Endometrium (tissue), 2 donors: ENCODE results near the gene BUB1B.
A peak's percentile ranks its signal among the peaks of the same experiment; 100 is the strongest.
"Not testable (repeated sequence)": the region's sequence is repeated elsewhere in the genome, so short reads cannot be mapped to it uniquely, and the experiment has no call there.

Source experiments
- FAIRE-seq: peaks from 2 replicates; lab custom pipeline; 2012; peaks lifted over from hg19 to GRCh38; lab: Jason Lieb, UNC
- donor health status: control.
- donor health status: control.

The BUB1B gene

DNA sequence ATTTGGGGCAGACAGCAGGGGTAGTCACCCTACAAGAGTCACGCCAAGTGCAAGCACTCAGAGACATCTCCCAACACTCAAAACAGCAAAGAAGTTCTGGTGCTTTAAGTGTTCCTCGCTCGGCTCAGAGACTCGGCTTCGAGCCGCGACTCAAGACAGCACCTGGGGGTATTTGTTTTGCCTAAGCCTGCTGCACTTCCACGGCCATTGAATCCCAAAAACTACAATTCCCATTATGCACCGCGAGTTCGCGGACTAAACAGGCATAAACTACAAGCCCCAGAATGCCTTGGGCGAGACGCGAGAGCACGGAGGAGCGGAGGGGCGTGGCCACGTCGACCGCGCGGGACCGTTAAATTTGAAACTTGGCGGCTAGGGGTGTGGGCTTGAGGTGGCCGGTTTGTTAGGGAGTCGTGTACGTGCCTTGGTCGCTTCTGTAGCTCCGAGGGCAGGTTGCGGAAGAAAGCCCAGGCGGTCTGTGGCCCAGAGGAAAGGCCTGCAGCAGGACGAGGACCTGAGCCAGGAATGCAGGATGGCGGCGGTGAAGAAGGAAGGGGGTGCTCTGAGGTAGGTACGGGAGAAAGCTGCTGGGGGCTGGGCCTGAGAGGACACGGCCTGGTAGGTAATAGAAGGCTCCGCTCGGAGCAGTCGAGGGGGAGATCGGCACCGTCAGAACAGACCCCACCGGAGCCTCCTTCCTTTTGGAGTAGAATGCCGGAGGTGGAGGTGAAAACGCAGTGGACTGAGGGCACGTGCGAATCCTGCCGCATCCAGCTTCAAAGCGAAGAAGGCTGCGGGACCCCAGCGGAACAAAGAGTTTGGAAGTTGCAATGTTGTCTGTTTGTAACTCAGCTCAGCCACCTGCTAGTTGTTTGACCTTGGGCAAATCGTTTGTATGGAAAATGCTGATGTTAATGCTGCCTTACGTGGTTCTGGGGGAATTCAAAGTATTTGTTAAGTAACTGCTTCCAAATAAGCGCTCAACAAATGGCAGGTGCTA, at the start of gene BUB1B:
Gene BUB1B (plus strand): TSS at position 381 of the 1,000 bp plus-strand sequence. CDS start 152 bp downstream, at position 533.
- FAIRE-seq, result peak; percentile 85

GRCh38 chr15:40111888-40112287, 49.0 kb upstream of the BUB1B start:
- FAIRE-seq, result no peak

DNA sequence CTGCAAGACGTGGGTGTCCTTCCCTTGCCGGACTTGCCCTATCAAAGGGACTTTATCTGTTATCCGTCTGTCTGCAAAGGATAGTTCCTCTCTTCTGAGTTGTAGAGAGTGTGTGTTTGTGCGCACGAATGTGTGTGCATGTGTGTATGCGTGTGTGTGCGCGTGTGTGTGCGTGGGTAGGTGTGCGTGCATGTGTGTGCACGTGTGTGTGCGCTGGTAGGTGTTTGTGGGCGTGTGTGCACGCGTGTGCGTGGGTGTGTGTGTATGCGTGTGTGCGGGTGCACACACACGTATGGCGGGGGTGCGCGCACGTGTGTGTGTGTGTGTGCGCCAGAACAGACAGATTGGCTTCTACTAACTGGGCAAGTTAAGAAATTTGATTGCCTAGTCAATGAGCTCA, 48.1 kb upstream of the BUB1B start:
- FAIRE-seq, result no peak

DNA sequence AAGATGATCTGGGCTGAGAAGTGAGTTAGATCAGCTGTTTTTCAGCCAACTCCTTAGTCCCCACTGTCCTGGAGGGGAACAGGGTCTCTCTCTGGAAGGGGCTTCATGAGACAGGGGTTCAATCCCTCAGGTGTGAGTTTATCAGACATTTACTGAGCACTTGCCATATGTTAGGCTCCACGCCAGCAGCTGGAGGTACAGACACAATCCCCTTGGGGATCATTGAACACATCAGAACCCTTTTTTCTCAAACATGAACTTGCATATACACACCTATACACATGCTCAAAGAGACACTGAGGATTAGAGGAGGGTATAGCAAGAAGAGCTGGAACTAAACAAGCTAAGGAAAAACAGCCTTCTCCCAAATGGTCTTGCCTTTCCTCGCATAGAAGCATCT, 46.7 kb upstream of the BUB1B start:
- FAIRE-seq, result no peak

DNA sequence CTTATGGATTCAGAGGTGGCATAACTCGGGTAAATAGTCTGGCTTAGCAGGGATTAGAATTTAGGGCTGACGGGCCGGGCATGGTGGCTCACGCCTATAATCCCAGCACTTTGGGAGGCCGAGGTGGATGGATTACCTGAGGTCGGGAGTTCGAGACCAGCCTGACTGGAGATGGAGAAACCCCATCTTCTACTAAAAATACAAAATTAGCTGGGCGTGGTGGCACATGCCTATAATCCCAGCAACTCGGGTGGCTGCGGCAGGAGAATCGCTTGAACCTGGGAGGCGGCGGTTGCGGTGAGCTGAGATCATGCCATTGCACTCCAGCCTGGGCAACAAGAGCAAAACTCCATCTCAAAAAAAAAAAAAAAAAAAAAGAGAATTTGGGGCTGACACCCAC, 45.8 kb upstream of the BUB1B start:
- not testable (repeated sequence) for FAIRE-seq

DNA sequence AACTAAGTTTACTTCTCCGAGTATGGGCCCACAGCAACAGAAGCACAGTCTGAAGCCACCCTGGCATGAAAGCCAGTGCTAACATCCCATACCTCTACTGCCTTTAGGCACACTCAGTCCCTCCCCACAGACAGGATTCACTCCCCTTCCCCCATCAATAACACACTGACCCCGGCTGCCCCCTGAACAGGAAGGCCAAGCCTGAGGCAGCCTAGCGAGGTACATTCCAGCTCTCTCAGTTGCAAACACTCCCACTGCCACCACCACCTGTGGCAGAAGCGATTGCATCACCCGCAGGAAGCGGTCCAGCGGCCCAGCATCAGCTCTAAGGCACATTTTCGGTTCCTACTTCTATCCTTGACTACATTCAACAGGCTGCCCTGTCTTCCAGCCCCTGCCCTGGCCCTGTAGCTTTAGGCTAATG, 45.2 kb upstream of the BUB1B start:
- FAIRE-seq, result no peak

- no peak for FAIRE-seq
Observed at GRCh38 chr15:40118473-40118872, 42.4 kb upstream of the BUB1B start.

DNA sequence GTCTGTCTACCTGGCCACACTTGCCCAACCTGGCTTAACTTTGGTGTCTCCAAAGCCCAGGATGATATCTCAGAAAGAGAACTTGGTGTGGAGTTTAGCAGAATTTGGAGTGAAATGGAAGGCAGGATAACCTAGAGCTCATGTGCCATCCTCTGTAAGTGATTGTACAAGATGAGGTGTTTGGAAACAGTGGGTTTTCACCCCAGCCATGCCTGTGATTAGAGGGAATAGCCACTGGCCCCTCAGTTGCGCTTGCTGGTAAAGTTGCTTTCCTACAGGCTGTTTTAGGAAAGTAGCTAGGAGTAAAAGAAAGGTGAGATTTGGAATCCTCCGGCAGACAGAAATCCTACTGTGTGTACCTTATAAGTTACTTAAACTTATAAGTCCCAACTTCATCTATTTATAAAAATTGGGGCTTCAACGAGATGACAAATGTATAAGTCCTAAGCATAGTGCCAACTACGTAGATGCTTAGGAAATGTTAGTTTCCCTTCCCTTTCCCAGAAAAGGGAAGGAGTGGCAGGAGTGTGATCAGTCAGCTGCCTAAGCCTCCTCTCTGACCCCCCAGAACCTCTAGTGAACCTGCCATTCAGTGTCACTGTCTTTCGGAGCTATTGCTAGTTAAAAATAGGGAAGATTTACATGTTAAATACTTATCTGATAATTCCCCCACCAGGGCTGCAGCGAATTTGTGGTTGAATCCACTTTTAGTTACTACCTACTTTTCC, 38.8 kb upstream of the BUB1B start:
- FAIRE-seq, result no peak

DNA sequence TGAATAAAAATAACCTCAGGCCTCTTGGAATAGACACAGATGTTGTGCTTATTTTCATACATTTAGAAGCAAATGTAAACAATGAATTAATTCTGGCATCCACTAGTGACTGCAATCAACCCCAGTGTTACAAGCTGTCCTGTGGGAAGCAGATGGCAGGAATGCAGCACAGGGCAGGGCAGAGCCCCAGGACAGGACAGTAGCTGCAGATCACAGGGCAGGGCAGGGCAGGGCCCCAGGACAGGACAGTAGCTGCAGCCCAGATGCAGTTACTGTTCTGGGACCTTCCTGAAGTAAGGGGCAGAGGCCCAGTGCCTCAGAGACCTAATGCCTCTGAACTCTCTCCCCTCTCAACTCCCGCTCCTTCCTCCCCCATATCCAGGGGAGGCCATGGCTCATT, 37.9 kb upstream of the BUB1B start:
- FAIRE-seq, result not testable (repeated sequence)

DNA sequence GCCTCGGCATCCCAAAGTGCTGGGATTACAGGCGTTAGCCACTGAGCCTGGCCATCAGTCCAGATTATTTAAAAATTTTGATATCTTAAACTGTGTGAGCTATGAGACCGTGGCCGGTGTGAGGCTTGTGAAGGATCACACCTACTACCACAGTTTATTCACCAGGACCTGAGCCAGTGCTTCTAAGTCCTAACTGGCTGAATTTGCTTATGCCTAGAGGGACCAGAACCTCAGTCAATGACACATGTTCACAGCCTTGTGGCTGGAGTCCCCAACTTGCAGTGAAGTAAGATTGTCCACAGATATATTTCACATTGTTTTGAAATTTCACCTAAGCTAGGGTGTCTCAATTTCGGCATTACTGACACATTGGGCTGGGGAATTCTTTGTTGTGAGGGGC, 37.0 kb upstream of the BUB1B start:
- FAIRE-seq, result not testable (repeated sequence)

- FAIRE-seq, result not testable (repeated sequence)
Observed at GRCh38 chr15:40124333-40124732, 36.5 kb upstream of the BUB1B start.

- FAIRE-seq, result not testable (repeated sequence)
Observed at GRCh38 chr15:40124807-40125285, 36.0 kb upstream of the BUB1B start.

- peak; percentile 95 for FAIRE-seq
Observed at GRCh38 chr15:40125950-40126349, 34.9 kb upstream of the BUB1B start.

DNA sequence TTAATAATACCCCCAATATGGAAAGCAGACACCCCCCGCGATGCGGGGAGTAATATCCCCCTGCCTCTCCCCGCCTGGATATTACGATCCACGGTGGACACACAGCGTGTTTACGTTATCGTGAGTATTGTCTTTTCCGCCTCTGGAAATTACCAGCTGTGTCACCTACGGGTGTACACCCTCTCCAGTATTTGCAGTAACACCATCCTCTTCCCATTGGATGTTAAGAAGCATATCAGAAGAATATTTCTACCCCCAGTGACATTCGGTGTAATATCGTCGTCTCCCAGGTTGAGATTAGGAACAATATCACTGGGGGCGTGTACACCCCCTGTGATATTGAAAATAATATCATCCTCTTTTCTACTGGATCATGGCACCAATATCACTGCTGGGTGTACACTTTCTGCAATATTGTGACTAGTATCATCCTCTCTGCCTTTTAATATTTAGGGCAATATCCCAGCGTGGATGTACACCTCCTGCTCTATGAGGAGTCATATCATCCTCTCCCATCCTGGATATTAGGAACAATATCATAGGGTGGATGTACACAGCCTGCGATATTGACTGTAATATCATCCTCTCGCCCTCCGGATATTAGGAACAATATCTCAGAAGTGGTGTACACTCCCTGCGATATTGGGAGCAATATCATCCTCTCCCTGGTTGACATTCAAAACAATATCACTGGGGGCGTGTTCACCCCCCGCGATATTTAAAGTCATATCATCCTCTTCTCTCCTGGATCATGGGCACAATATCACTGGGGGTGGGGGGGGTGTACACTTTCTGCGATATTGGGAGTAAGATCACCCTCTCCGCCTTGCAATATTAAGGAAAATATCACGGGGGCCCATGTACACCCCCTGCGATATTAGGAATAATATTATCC, 31.9 kb upstream of the BUB1B start:
- FAIRE-seq, result no peak

DNA sequence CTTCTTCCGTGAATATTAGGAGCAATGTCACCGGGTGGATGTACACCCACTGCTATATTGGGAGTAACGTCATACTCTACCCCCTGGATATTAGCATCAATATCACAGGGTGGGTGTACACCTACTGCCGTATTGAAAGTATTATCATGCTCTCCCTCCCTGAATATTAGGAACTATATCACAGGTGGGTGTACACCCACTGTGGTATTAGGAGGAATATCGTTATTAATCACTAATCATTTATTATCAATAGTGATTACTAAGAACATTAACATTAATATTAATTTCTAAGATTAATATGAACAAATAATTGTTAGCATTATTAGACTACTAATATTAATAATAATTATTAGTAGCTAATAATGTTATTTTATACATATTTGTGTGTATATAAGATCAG, 30.8 kb upstream of the BUB1B start:
- FAIRE-seq, result no peak

DNA sequence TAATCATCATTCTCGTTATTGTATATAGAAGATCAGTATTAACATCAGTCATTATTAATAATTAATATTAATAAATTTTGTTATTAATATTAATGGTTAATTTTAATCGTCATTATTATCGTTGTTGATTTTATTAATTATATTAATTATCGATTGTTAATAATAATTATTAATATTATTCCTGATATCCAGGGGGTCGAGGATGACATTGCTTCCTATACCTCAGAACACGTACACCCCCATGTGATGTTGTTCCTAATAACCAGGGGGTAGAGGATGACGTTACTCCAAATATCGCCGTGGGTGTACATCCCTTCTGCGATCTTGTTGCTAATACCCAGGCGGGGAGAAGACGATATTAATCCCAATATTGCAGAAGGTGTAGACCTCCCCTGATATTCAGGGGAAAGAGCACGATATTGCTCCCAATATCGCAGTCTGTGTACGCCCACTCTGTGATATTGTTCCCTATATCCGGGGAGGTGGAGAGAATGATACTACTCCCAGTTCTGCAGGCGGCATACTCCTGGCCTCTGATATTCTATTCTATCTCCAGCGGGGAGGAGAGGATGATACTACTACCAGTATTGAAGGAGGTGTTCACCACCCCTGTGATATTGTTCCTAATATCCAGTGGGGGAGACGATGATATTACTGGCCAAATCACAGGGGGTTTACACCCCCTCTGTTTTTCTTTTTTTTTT, 29.9 kb upstream of the BUB1B start:
- FAIRE-seq, result no peak

GRCh38 chr15:40133544-40133943, 27.3 kb upstream of the BUB1B start:
- FAIRE-seq, result no peak

DNA sequence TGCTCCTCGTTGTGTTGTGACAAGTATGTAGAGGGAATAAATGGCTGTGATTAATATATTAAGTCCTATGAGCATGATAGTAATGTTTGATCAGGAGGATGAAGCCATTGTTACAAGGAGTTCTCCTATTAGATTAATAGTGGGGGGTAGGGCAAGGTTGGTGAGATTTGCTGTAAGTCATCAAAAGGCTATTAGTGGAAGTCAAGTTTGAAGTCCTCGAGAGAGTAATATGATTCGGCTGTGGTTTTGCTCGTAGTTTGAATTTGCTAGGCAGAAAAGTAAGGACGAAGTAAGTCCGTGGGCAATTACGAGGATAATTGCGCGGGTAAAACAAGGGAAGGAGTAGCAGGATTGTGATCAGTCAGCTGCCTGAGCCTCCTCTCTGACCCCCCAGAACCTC, 26.0 kb upstream of the BUB1B start:
- FAIRE-seq, result no peak

DNA sequence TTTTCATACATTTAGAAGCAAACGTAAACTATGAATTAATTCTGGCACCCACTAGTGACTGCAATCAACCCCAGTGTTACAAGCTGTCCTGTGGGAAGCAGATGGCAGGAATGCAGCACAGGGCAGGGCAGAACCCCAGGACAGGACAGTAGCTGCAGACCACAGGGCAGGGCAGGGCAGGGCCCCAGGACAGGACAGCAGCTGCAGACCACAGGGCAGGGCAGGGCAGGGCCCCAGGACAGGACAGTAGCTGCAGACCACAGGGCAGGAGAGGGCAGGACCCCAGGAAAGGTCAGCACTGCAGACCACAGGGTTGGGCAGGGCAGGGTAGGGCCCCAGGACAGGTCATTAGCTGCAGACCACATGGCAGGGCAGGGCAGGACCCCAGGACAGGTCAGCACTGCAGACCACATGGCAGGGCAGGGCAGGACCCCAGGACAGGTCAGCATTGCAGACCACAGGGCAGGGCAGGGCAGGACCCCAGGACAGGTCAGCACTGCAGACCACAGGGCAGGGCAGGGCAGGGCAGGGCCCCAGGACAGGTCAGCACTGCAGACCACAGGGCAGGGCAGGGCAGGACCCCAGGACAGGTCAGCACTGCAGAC, 24.9 kb upstream of the BUB1B start:
- not testable (repeated sequence) for FAIRE-seq

DNA sequence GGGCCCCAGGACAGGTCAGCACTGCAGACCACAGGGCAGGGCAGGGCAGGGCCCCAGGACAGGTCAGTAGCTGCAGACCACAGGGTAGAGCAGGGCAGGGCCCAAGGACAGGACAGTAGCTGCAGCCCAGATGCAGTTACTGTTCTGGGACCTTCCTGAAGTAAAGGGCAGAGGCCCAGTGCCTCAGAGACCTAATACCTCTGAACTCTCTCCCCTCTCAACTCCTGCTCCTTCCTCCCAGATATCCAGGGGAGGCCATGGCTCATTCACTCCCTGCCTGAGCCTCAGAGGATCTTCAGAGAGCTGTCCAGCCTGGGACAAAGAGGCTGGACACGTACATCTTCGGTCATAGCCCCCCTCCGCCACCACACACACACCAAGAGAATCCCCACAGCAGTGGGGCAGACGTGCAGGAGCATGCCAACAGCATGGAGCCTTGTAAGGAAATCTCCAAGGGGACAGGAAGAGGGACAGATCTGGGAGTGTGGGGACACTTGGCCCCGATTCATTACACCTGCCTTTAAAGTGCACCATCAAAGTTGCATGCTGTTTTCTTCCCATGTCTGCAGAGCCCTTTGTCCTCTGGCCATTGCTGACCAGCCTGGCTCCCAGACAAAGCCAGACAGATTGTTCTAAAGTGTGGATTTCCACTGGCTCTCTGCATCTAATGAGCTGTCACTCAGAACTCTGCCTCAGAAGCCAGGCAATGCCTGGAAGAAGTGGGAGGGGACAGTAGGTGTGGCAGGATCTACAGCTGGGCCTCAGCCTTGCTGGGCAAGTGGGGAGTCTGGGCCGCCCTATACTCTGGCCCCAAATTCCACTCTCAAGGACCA, 24.2 kb upstream of the BUB1B start:
- no peak for FAIRE-seq
